ENCODE results near the gene PARD3.

PARD3 gene

GRCh38 chr10:34590793-34591192 lies 224.3 kb downstream of the PARD3 start:
- Mint-ChIP-seq H3K27me3 (peaks cover 0 to 19% of the 10 kb centered on the region in 2 donors), H3K4me3 (no peak overlapping the region), H3K36me3 (ENCODE audit: insufficient read depth) (no peaks in the 10 kb centered on the region), H3K9me3 (peaks cover 0 to 2% of the 10 kb centered on the region in 2 donors), H3K27ac (no peak overlapping the region), H3K4me1 (ENCODE audit: low read depth in 2 of 2) (no peaks in the 10 kb centered on the region)
- DNase-seq (no peak), ATAC-seq (replicated peaks) (no peak)

- no peak overlapping the region for H3K4me3 Mint-ChIP-seq
- H3K9me3 Mint-ChIP-seq, result peaks cover 0 to 2% of the 10 kb centered on the region in 2 donors
- peaks cover 0 to 19% of the 10 kb centered on the region in 2 donors for H3K27me3 Mint-ChIP-seq
- H3K27ac Mint-ChIP-seq, result no peak overlapping the region
- no peak for DNase-seq
- H3K36me3 Mint-ChIP-seq (ENCODE audit: insufficient read depth), result no peaks in the 10 kb centered on the region
- H3K4me1 Mint-ChIP-seq (ENCODE audit: low read depth in 2 of 2), result no peaks in the 10 kb centered on the region
- ATAC-seq (replicated peaks), result no peak
Observed at GRCh38 chr10:34589275-34589674, 225.8 kb downstream of the PARD3 start.

GRCh38 chr10:34587680-34588019 lies 227.4 kb downstream of the PARD3 start:
- Mint-ChIP-seq H3K9me3 (peaks cover 0 to 2% of the 10 kb centered on the region in 2 donors), H3K4me3 (no peak overlapping the region), H3K36me3 (ENCODE audit: insufficient read depth) (no peaks in the 10 kb centered on the region), H3K27me3 (peaks cover 0 to 18% of the 10 kb centered on the region in 2 donors), H3K4me1 (ENCODE audit: low read depth in 2 of 2) (no peaks in the 10 kb centered on the region), H3K27ac (no peak overlapping the region)
- ATAC-seq (replicated peaks) (no peak), DNase-seq (no peak)

GRCh38 chr10:34587002-34587679 lies 228.0 kb downstream of the PARD3 start:
- Mint-ChIP-seq H3K27ac (no peak overlapping the region), H3K36me3 (ENCODE audit: insufficient read depth) (no peaks in the 10 kb centered on the region), H3K4me1 (ENCODE audit: low read depth in 2 of 2) (no peaks in the 10 kb centered on the region), H3K9me3 (peaks cover 0 to 2% of the 10 kb centered on the region in 2 donors), H3K27me3 (peaks cover 0 to 13% of the 10 kb centered on the region in 2 donors), H3K4me3 (no peak overlapping the region)
- no peak for ATAC-seq (replicated peaks)
- no peak for DNase-seq

GRCh38 chr10:34585422-34586112 lies 229.5 kb downstream of the PARD3 start:
- Mint-ChIP-seq H3K4me1 (ENCODE audit: low read depth in 2 of 2) (no peaks in the 10 kb centered on the region), H3K4me3 (no peak overlapping the region), H3K9me3 (peaks cover 0 to 2% of the 10 kb centered on the region in 2 donors), H3K27me3 (peaks cover 0 to 6% of the 10 kb centered on the region in 2 donors), H3K27ac (no peak overlapping the region), H3K36me3 (ENCODE audit: insufficient read depth) (no peaks in the 10 kb centered on the region)
- no peak for DNase-seq
- no peak for ATAC-seq (replicated peaks)

GRCh38 chr10:34584164-34584563 lies 230.9 kb downstream of the PARD3 start:
- Mint-ChIP-seq H3K27me3 (no peaks in the 10 kb centered on the region), H3K27ac (no peak overlapping the region), H3K36me3 (ENCODE audit: insufficient read depth) (no peaks in the 10 kb centered on the region), H3K4me1 (ENCODE audit: low read depth in 2 of 2) (no peaks in the 10 kb centered on the region), H3K9me3 (no peaks in the 10 kb centered on the region), H3K4me3 (no peak overlapping the region)
- DNase-seq (no peak), ATAC-seq (replicated peaks) (no peak)

- peaks cover 0 to 5% of the 10 kb centered on the region in 2 donors for H3K27me3 Mint-ChIP-seq
- no peak for ATAC-seq (replicated peaks)
- DNase-seq, result no peak
- H3K4me3 Mint-ChIP-seq, result no peak overlapping the region
- H3K36me3 Mint-ChIP-seq (ENCODE audit: insufficient read depth), result no peaks in the 10 kb centered on the region
- no peaks in the 10 kb centered on the region for H3K4me1 Mint-ChIP-seq (ENCODE audit: low read depth in 2 of 2)
- H3K9me3 Mint-ChIP-seq, result no peaks in the 10 kb centered on the region
- H3K27ac Mint-ChIP-seq, result no peak overlapping the region
Observed at GRCh38 chr10:34581801-34582532, 233.1 kb downstream of the PARD3 start.

- H3K27me3 Mint-ChIP-seq, result peaks cover 0 to 5% of the 10 kb centered on the region in 2 donors
- no peak overlapping the region for H3K4me3 Mint-ChIP-seq
- DNase-seq, result no peak
- H3K36me3 Mint-ChIP-seq (ENCODE audit: insufficient read depth), result no peaks in the 10 kb centered on the region
- no peaks in the 10 kb centered on the region for H3K9me3 Mint-ChIP-seq
- ATAC-seq (replicated peaks), result no peak
- H3K4me1 Mint-ChIP-seq (ENCODE audit: low read depth in 2 of 2), result no peaks in the 10 kb centered on the region
- H3K27ac Mint-ChIP-seq, result no peak overlapping the region
Observed at GRCh38 chr10:34580643-34581042, 234.5 kb downstream of the PARD3 start.

GRCh38 chr10:34580214-34580613 lies 234.9 kb downstream of the PARD3 start:
- H3K27me3 Mint-ChIP-seq, result peaks cover 0 to 5% of the 10 kb centered on the region in 2 donors
- no peaks in the 10 kb centered on the region for H3K9me3 Mint-ChIP-seq
- DNase-seq, result no peak
- H3K4me1 Mint-ChIP-seq (ENCODE audit: low read depth in 2 of 2), result no peaks in the 10 kb centered on the region
- H3K4me3 Mint-ChIP-seq, result no peak overlapping the region
- no peak for ATAC-seq (replicated peaks)
- no peaks in the 10 kb centered on the region for H3K36me3 Mint-ChIP-seq (ENCODE audit: insufficient read depth)
- no peak overlapping the region for H3K27ac Mint-ChIP-seq

GRCh38 chr10:34578468-34578867 lies 236.6 kb downstream of the PARD3 start:
- Mint-ChIP-seq H3K4me3 (no peak overlapping the region), H3K9me3 (no peaks in the 10 kb centered on the region), H3K27ac (no peak overlapping the region), H3K27me3 (peaks cover 0 to 5% of the 10 kb centered on the region in 2 donors), H3K4me1 (ENCODE audit: low read depth in 2 of 2) (no peaks in the 10 kb centered on the region), H3K36me3 (ENCODE audit: insufficient read depth) (no peaks in the 10 kb centered on the region)
- ATAC-seq (replicated peaks) (no peak), DNase-seq (no peak)

GRCh38 chr10:34576797-34577196 lies 238.3 kb downstream of the PARD3 start:
- Mint-ChIP-seq H3K4me3 (no peak overlapping the region), H3K9me3 (no peaks in the 10 kb centered on the region), H3K27me3 (peaks cover 0 to 5% of the 10 kb centered on the region in 2 donors), H3K27ac (no peak overlapping the region), H3K4me1 (ENCODE audit: low read depth in 2 of 2) (no peaks in the 10 kb centered on the region), H3K36me3 (ENCODE audit: insufficient read depth) (no peaks in the 10 kb centered on the region)
- DNase-seq (no peak), ATAC-seq (replicated peaks) (no peak)

- H3K4me3 Mint-ChIP-seq, result no peak overlapping the region
- H3K4me1 Mint-ChIP-seq (ENCODE audit: low read depth in 2 of 2), result no peaks in the 10 kb centered on the region
- H3K27ac Mint-ChIP-seq, result no peak overlapping the region
- H3K36me3 Mint-ChIP-seq (ENCODE audit: insufficient read depth), result no peaks in the 10 kb centered on the region
- ATAC-seq (replicated peaks), result no peak
- H3K9me3 Mint-ChIP-seq, result no peaks in the 10 kb centered on the region
- DNase-seq, result no peak
- peaks cover 0 to 5% of the 10 kb centered on the region in 2 donors for H3K27me3 Mint-ChIP-seq
Observed at GRCh38 chr10:34575882-34576281, 239.2 kb downstream of the PARD3 start.

GRCh38 chr10:34574353-34574934 lies 240.7 kb downstream of the PARD3 start:
- H3K9me3 Mint-ChIP-seq, result no peaks in the 10 kb centered on the region
- peaks cover 0 to 5% of the 10 kb centered on the region in 2 donors for H3K27me3 Mint-ChIP-seq
- no peak for DNase-seq
- ATAC-seq (replicated peaks), result no peak
- H3K36me3 Mint-ChIP-seq (ENCODE audit: insufficient read depth), result no peaks in the 10 kb centered on the region
- no peak overlapping the region for H3K27ac Mint-ChIP-seq
- H3K4me1 Mint-ChIP-seq (ENCODE audit: low read depth in 2 of 2), result no peaks in the 10 kb centered on the region
- no peak overlapping the region for H3K4me3 Mint-ChIP-seq

All from effector memory CD8-positive, alpha-beta T cell (primary cell).